HG02943 (cell line): ENCODE measurements around the gene SCGN.

Experiments
- ATAC-seq: cut with Tn5 transposase; IDR thresholded peaks from one replicate; pipeline ENCODE4 v1.9.1; 2021; ENCODE audit warnings: mild to moderate bottlenecking, low read depth, moderate library complexity; ENCODE audit not compliant: unreplicated experiment

The SCGN gene

GRCh38 chr6:25684565-25684964 is 32.5 kb downstream of the SCGN start:
- ATAC-seq = no peak

GRCh38 chr6:25685251-25685650 is 33.2 kb downstream of the SCGN start:
- no peak for ATAC-seq

- no peak for ATAC-seq
These were observed 33.9 kb downstream of the SCGN start for GRCh38 chr6:25685896-25686295.

GRCh38 chr6:25686856-25687255 is 34.8 kb downstream of the SCGN start:
- ATAC-seq = no peak

GRCh38 chr6:25689966-25690365 is 38.0 kb downstream of the SCGN start:
- no peak for ATAC-seq

- no peak for ATAC-seq
These were observed 39.9 kb downstream of the SCGN start for GRCh38 chr6:25691894-25692293.

- ATAC-seq = no peak
These were observed 40.5 kb downstream of the SCGN start for GRCh38 chr6:25692472-25692871.

- no peak for ATAC-seq
These were observed 42.4 kb downstream of the SCGN start for GRCh38 chr6:25694366-25694765.

GRCh38 chr6:25695671-25696070 is 43.7 kb downstream of the SCGN start:
- ATAC-seq = no peak

GRCh38 chr6:25697537-25698340 is 45.7 kb downstream of the SCGN start:
- ATAC-seq = no peak

- no peak for ATAC-seq
These were observed 46.6 kb downstream of the SCGN start for GRCh38 chr6:25698631-25699030.

GRCh38 chr6:25699649-25700048 is 47.6 kb downstream of the SCGN start:
- no peak for ATAC-seq

GRCh38 chr6:25700761-25701160 is 48.7 kb downstream of the SCGN start:
- ATAC-seq = no peak

- no peak for ATAC-seq
These were observed 49.8 kb downstream of the SCGN start for GRCh38 chr6:25701807-25702206.

- ATAC-seq = no peak
These were observed 51.0 kb downstream of the SCGN start for GRCh38 chr6:25703005-25703404.

GRCh38 chr6:25704001-25704400 is 52.0 kb downstream of the SCGN start:
- no peak for ATAC-seq

GRCh38 chr6:25706314-25707014 is 54.4 kb downstream of the SCGN start:
- ATAC-seq = no peak

- ATAC-seq = no peak
These were observed 57.7 kb downstream of the SCGN start for GRCh38 chr6:25709761-25710160.

- no peak for ATAC-seq
These were observed 58.3 kb downstream of the SCGN start for GRCh38 chr6:25710287-25710686.

- ATAC-seq = no peak
These were observed 61.8 kb downstream of the SCGN start for GRCh38 chr6:25713824-25714223.

GRCh38 chr6:25714765-25715164 is 62.8 kb downstream of the SCGN start:
- no peak for ATAC-seq

- ATAC-seq = no peak
These were observed 63.8 kb downstream of the SCGN start for GRCh38 chr6:25715794-25716193.
